Upper lobe of left lung (tissue), 6 donors: ENCODE results near the gene HPS3. TPM values are rescaled to one million over a fixed set of nuclear protein-coding genes. Genes with fewer than 3 reads are reported as not detected.

Experiments used
- ATAC-seq, 2 donors: fragments of 200-7000 bp; cut with Tn5 transposase; one replicate each; pipeline ENCODE4 v1.9.1; 2022; ENCODE audit warnings: mild to moderate bottlenecking in 2 of 2, moderate library complexity in 2 of 2; ENCODE audit not compliant: low FRiP score in 2 of 2
- DNase-seq, 2 donors: peaks; one replicate each; pipeline ENCODE4 v3.0.0-alpha.2; 2019 to 2020
- H3K27ac ChIP-seq, 4 donors: fragments of 200-600 bp; sonication (generic); one replicate each; pipeline ENCODE4 v1.5.1; 2016 to 2019
- H3K27me3 ChIP-seq, 4 donors: fragments of 200-600 bp; sonication (generic); one replicate each; pipeline ENCODE4 v1.5.1; 2017 to 2019
- H3K36me3 ChIP-seq, 4 donors: fragments of 200-600 bp; sonication (generic); one replicate each; pipeline ENCODE4 v1.5.1; 2016 to 2019
- H3K4me1 ChIP-seq, 4 donors: fragments of 200-600 bp; sonication (generic); one replicate each; pipeline ENCODE4 v1.5.1; 2018 to 2019
- H3K4me3 ChIP-seq, 4 donors: fragments of 200-600 bp; sonication (generic); one replicate each; pipeline ENCODE4 v1.5.1; 2017 to 2019; ENCODE audit warnings: mild to moderate bottlenecking in 2 of 4, moderate library complexity in 1 of 4
- H3K9me3 ChIP-seq, 4 donors: fragments of 200-600 bp; sonication (generic); one replicate each; pipeline ENCODE4 v1.5.1; 2018 to 2019
- EP300 ChIP-seq, 4 donors: sonication (generic); formaldehyde crosslinking; IDR thresholded peaks; one replicate each; pipeline ENCODE4 v1.5.1; 2017; ENCODE audit warnings: antibody characterized with exemption in 4 of 4, control low read depth in 2 of 4
- POLR2A ChIP-seq, 4 donors: fragments of 450-650 bp; IDR thresholded peaks; one replicate each; pipeline ENCODE4 v1.5.1; 2016 to 2017; ENCODE audit warnings: antibody characterized with exemption in 4 of 4, mild to moderate bottlenecking in 2 of 4
- POLR2AphosphoS5 ChIP-seq, 2 donors: sonication (generic); formaldehyde crosslinking; IDR thresholded peaks; one replicate each; pipeline ENCODE4 v1.5.1; 2017; ENCODE audit warnings: antibody characterized with exemption in 2 of 2
- WGBS, 2 donors: methylation state at CpG; one replicate each; pipeline ENCODE4 v1.1.5; 2017 to 2018; 5-methylcytosine and 5-hydroxymethylcytosine counted together
- total RNA-seq, 6 donors: library from RNA; depleted of rRNA in 4 of 6; stranded (reverse); fragments of >200 nt in 4 of 6; gene quantifications; one replicate each; pipeline versions ENCODE4 v1.1.0 to v1.2.1, GENCODE V29; 2016 to 2021
- TF ChIP-seq, protein P1 (sequence below), 6 experiments: fragments of 450-650 bp in 4 of 6; fragments of 200-600 bp in 2 of 6; sonication (generic) in 2 of 6; IDR thresholded peaks; one replicate each; pipeline ENCODE4 v1.5.1; 2016 to 2019; ENCODE audit warnings: antibody characterized with exemption in 6 of 6
- donor health status: DM: no; HTN: no; CAD: no; lungs with moderate emphysema.
- donor health status: DM: no; HTN: yes; CAD: no; lungs with severe emphysema.

The HPS3 gene
- total RNA-seq, 6 donors from 2014 or later: 13.4 to 29.8 (median 17.8) TPM

GRCh38 chr3:149151843-149152242 is 22.4 kb downstream of the HPS3 start:
- Histone ChIP-seq H3K4me3 (no peak overlapping the region), H3K27ac (peak overlapping the region in 1 of 4 donors; percentile 32), H3K4me1 (peaks cover 3 to 11% (median 9%) of the 10 kb centered on the region in 4 donors), H3K36me3 (peaks cover 11 to 80% (median 15%) of the 10 kb centered on the region in 4 donors), H3K9me3 (no peaks in the 10 kb centered on the region), H3K27me3 (no peaks in the 10 kb centered on the region)
- peak in 1 of 2 donors; percentile 46 for ATAC-seq
- DNase-seq: peak in 1 of 2 donors; percentile 32
- WGBS, 2 donors: 61 to 63% methylated on average over 2 of the region's 2 CpGs
- no peak for TF ChIP-seq EP300 (IDR thresholded peaks at IDR 0.05)

GRCh38 chr3:149152420-149152819 is 23.0 kb downstream of the HPS3 start:
- DNase-seq (no peak), ATAC-seq (peak in 1 of 2 donors; percentile 34)
- Histone ChIP-seq H3K4me3 (no peak overlapping the region), H3K27me3 (no peaks in the 10 kb centered on the region), H3K4me1 (peaks cover 3 to 11% (median 9%) of the 10 kb centered on the region in 4 donors), H3K27ac (peak overlapping the region in 1 of 4 donors; percentile 32), H3K36me3 (peaks cover 11 to 83% (median 18%) of the 10 kb centered on the region in 4 donors), H3K9me3 (no peaks in the 10 kb centered on the region)
- TF ChIP-seq EP300 (IDR thresholded peaks at IDR 0.05) (no peak), POLR2A (IDR thresholded peaks at IDR 0.05) (no peak)
- 52 to 53% methylated on average over 2 of the region's 2 CpGs for WGBS, 2 donors

- DNase-seq (no peak), ATAC-seq (no peak)
- TF ChIP-seq POLR2AphosphoS5 (IDR thresholded peaks at IDR 0.05) (no peak), POLR2A (IDR thresholded peaks at IDR 0.05) (no peak), EP300 (IDR thresholded peaks at IDR 0.05) (no peak)
- TF ChIP-seq, protein P1, sequence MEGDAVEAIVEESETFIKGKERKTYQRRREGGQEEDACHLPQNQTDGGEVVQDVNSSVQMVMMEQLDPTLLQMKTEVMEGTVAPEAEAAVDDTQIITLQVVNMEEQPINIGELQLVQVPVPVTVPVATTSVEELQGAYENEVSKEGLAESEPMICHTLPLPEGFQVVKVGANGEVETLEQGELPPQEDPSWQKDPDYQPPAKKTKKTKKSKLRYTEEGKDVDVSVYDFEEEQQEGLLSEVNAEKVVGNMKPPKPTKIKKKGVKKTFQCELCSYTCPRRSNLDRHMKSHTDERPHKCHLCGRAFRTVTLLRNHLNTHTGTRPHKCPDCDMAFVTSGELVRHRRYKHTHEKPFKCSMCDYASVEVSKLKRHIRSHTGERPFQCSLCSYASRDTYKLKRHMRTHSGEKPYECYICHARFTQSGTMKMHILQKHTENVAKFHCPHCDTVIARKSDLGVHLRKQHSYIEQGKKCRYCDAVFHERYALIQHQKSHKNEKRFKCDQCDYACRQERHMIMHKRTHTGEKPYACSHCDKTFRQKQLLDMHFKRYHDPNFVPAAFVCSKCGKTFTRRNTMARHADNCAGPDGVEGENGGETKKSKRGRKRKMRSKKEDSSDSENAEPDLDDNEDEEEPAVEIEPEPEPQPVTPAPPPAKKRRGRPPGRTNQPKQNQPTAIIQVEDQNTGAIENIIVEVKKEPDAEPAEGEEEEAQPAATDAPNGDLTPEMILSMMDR (IDR thresholded peaks at IDR 0.05): no peak
- no peak overlapping the region for H3K27ac ChIP-seq
- H3K4me3 ChIP-seq: no peak overlapping the region
- H3K4me1 ChIP-seq: peaks cover 3 to 11% (median 9%) of the 10 kb centered on the region in 4 donors
- no peaks in the 10 kb centered on the region for H3K27me3 ChIP-seq
- peaks cover 11 to 83% (median 24%) of the 10 kb centered on the region in 4 donors for H3K36me3 ChIP-seq
- no peaks in the 10 kb centered on the region for H3K9me3 ChIP-seq
Observed at GRCh38 chr3:149153402-149153801, 24.0 kb downstream of the HPS3 start.

DNA sequence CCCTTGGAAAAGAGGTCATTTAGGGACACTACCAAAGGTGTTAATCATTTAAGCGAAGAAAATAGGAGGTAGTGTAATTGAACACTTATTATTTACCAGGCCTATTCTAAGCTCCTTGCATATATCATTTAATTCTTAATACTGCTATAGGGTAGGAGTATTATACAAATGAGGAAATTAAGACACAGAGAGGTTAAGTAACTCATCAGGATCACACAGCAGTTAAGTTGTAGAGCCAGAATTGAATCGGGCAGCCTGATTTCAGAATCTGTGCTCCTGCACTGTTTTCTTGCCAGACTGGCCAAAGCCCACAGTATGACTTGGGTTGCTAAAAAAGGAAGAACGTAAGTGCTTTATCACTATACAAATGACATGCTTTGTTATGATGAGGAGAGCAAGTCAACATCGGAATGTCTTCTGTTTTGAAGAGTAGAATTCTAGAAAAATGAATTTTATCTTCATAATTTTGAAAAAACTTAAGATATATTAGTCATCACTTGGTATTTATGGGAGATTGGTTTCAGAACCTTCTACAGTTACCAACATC is 31.4 kb downstream of the HPS3 start:
- TF ChIP-seq, protein P1 (IDR thresholded peaks at IDR 0.05): no peak
- TF ChIP-seq EP300 (IDR thresholded peaks at IDR 0.05) (no peak), POLR2A (IDR thresholded peaks at IDR 0.05) (no peak), POLR2AphosphoS5 (IDR thresholded peaks at IDR 0.05) (no peak)
- Histone ChIP-seq H3K9me3 (no peaks in the 10 kb centered on the region), H3K36me3 (peaks cover 2 to 88% (median 30%) of the 10 kb centered on the region in 4 donors)

DNA sequence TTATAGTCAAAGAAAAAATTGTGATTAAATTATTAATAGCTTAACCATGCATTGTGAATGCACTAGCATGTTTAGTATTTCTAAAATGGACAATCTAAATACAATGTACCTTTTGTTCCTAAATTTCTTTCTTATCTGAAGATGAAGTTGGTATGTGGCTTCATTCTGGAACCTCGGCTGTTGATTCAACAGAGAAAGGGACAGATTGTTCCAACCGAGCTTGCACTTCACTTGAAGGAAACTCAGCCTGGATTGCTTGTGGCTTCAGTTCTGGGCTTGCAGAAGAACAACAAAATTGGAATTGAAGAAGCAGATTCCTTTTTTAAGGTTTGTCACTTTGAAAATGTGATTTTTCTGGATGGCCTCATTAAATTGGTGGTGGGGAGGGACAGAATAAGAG is 32.6 kb downstream of the HPS3 start:
- H3K36me3 ChIP-seq: peaks cover 0 to 91% (median 29%) of the 10 kb centered on the region in 4 donors

More for the DNA sequence above, 31.4 kb downstream of the HPS3 start:
- no peak overlapping the region for H3K4me3 ChIP-seq
- no peak for ATAC-seq
- no peaks in the 10 kb centered on the region for H3K4me1 ChIP-seq
- H3K27me3 ChIP-seq: no peaks in the 10 kb centered on the region
- no peak for DNase-seq
- 94 to 95% methylated on average over 4 of the region's 4 CpGs for WGBS, 2 donors
- H3K27ac ChIP-seq: no peak overlapping the region

More for the DNA sequence above, 32.6 kb downstream of the HPS3 start:
- H3K27ac ChIP-seq: no peak overlapping the region
- DNase-seq (no peak), ATAC-seq (no peak)
- WGBS, 2 donors: 77 to 93% methylated on average over 2 of the region's 2 CpGs
- no peaks in the 10 kb centered on the region for H3K9me3 ChIP-seq
- H3K27me3 ChIP-seq: no peaks in the 10 kb centered on the region
- H3K4me3 ChIP-seq: no peak overlapping the region
- H3K4me1 ChIP-seq: no peaks in the 10 kb centered on the region
- TF ChIP-seq POLR2A (IDR thresholded peaks at IDR 0.05) (no peak), EP300 (IDR thresholded peaks at IDR 0.05) (no peak), POLR2AphosphoS5 (IDR thresholded peaks at IDR 0.05) (no peak)
- TF ChIP-seq, protein P1 (IDR thresholded peaks at IDR 0.05): no peak
